Retinal pigment epithelial cell (primary cell): ENCODE data around the gene TTC7B.

Experiments
- DNase-seq: peaks from one replicate; pipeline ENCODE4 v3.0.0-alpha.2; 2010; ENCODE audit warnings: low read depth
- H3K4me3 ChIP-seq: 2 replicates; pipeline ENCODE4 v1.5.1; 2011; ENCODE audit warnings: mild to moderate bottlenecking, low read length, control low read depth, moderate library complexity
- CTCF ChIP-seq: conservative IDR thresholded peaks from 2 replicates; pipeline ENCODE4 v1.5.1; 2011; ENCODE audit warnings: low read depth, low read length, control low read depth, inconsistent platforms

The TTC7B gene

GRCh38 chr14:90483117-90483516, 333.1 kb downstream of the TTC7B start:
- no peak for DNase-seq
- H3K4me3 ChIP-seq: no peak overlapping the region
- TF ChIP-seq CTCF: no peak

GRCh38 chr14:90475298-90475697, 340.9 kb downstream of the TTC7B start:
- DNase-seq: no peak
- no peak for TF ChIP-seq CTCF
- H3K4me3 ChIP-seq: no peak overlapping the region
